ENCODE results near the gene KRTAP12-1. TPM values are rescaled to one million over a fixed set of nuclear protein-coding genes. Genes with fewer than 3 reads are reported as not detected.

KRTAP12-1 gene
- total and polyA plus RNA-seq, 3 experiments from 2014 or later: not detected

DNA sequence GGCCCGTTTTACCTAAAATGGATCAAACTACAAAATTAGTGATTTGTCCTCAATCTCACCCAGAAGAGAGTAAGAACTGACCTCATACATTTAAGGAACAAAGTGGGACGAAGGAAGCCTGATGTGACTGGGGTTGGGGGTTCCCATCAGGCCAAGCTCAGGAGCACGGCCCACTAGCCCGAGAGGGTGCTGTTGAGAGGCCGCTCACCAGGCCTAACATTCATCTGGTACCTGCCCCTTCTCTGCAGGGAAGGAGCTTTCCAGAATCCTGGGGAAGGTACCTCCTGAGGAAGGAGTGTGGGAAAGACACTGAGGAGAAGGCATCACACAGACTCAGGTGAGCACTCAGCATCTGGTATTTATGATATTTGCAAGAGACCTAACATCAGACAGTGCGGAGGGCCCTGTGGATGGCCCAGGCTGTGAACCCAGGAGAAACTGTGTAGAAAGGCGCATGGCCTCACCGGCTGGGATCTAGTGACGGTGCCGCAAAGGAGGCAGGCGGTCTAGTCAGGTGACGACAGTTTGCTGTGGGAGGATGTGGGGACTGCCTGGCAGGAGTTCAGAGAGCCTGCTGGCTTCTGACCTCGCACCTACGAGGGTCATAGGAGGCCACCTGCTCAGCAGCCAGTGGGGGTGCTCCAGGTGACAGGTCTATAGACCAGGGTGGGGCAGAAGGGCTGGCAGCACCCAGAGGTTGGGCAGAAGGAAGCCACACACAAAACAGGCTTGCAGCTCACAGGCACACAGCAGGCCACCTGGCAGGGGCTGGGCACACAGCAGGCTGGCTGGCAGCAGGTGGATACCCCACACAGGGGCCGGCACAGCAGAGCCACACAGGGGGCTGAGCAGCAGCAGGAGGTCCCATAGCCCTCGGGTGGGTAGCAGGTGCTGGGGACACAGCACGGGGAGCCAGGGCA lies 28.0 kb downstream of the KRTAP12-1 start:
- H3K4me1 ChIP-seq (ENCODE audit: insufficient read depth, low read length): peaks cover 56% of the 10 kb centered on the region
- peaks cover 51 to 66% (median 62%) of the 10 kb centered on the region in 3 donors for H3K4me1 Mint-ChIP-seq
- peaks cover 11 to 25% (median 14%) of the 10 kb centered on the region in 5 donors for H3K9me3 Mint-ChIP-seq
- H3K27ac Mint-ChIP-seq: peak overlapping the region; percentile 84 to 98 (median 95)
- H3K36me3 Mint-ChIP-seq: peaks cover 3 to 14% (median 13%) of the 10 kb centered on the region in 3 donors
- POLR2A ChIA-PET: interaction anchor here (0.7 to 1.3 kb wide), 2 partner anchors 35 to 274 kb away, joined by 4 to 6 read pairs; no protein-coding TSS in a partner anchor
- CTCF ChIA-PET: interaction anchor here (1.1 to 1.3 kb wide), 2 partner anchors 35 to 143 kb away, joined by 3 to 5 read pairs; no protein-coding TSS in a partner anchor
- H3K27me3 Mint-ChIP-seq: peaks cover 0 to 4% of the 10 kb centered on the region in 2 donors
- no peak overlapping the region for H3K27ac ChIP-seq (ENCODE audit: low read depth, low read length)
- H3K27me3 ChIP-seq (ENCODE audit: insufficient read depth, low read length, poor library complexity, severe bottlenecking): no peaks in the 10 kb centered on the region
- no peaks in the 10 kb centered on the region for H3K36me3 ChIP-seq (ENCODE audit: insufficient read depth, low read length)
- H3K9me3 ChIP-seq (ENCODE audit: low read length): peaks cover 9% of the 10 kb centered on the region
- DNase-seq: peak; percentile 56 to 88 (median 85)
- no peak overlapping the region for H3K4me3 ChIP-seq (ENCODE audit: low read length)
- H3K4me3 Mint-ChIP-seq: peak overlapping the region; percentile 55 to 79 (median 71)

- H3K4me3 ChIP-seq (ENCODE audit: low read length): no peak overlapping the region
- no peaks in the 10 kb centered on the region for H3K27me3 ChIP-seq (ENCODE audit: insufficient read depth, low read length, poor library complexity, severe bottlenecking)
- Mint-ChIP-seq H3K27ac (peak overlapping the region; percentile 84 to 98 (median 95)), H3K9me3 (peaks cover 11 to 25% (median 14%) of the 10 kb centered on the region in 5 donors), H3K4me1 (peaks cover 43 to 58% (median 54%) of the 10 kb centered on the region in 3 donors), H3K36me3 (peaks cover 3 to 14% (median 13%) of the 10 kb centered on the region in 3 donors), H3K4me3 (no peak overlapping the region), H3K27me3 (peaks cover 0 to 2% of the 10 kb centered on the region in 2 donors)
- no peaks in the 10 kb centered on the region for H3K36me3 ChIP-seq (ENCODE audit: insufficient read depth, low read length)
- no peak overlapping the region for H3K27ac ChIP-seq (ENCODE audit: low read depth, low read length)
- peak in 1 of 5 donors; percentile 20 for DNase-seq
- ChIA-PET CTCF (interaction anchor here (1.3 kb wide), 1 partner anchor 34 kb away, joined by 5 read pairs; no protein-coding TSS in a partner anchor), POLR2A (interaction anchor here (0.7 to 1.3 kb wide), 2 partner anchors 34 to 274 kb away, joined by 4 to 6 read pairs; no protein-coding TSS in a partner anchor)
- H3K9me3 ChIP-seq (ENCODE audit: low read length): peaks cover 9% of the 10 kb centered on the region
- peaks cover 48% of the 10 kb centered on the region for H3K4me1 ChIP-seq (ENCODE audit: insufficient read depth, low read length)
Measured at GRCh38 chr21:44653123-44653522, 28.8 kb downstream of the KRTAP12-1 start.

GRCh38 chr21:44650973-44651675 lies 30.8 kb downstream of the KRTAP12-1 start:
- CTCF ChIA-PET: no interaction called here
- H3K27ac Mint-ChIP-seq: peak overlapping the region in 5 of 8 donors; percentile 33 to 79 (median 73)
- Histone ChIP-seq H3K36me3 (ENCODE audit: insufficient read depth, low read length) (no peaks in the 10 kb centered on the region), H3K4me3 (ENCODE audit: low read length) (no peak overlapping the region), H3K27ac (ENCODE audit: low read depth, low read length) (no peak overlapping the region), H3K27me3 (ENCODE audit: insufficient read depth, low read length, poor library complexity, severe bottlenecking) (no peaks in the 10 kb centered on the region), H3K9me3 (ENCODE audit: low read length) (peaks cover 1% of the 10 kb centered on the region), H3K4me1 (ENCODE audit: insufficient read depth, low read length) (peaks cover 30% of the 10 kb centered on the region)
- no peaks in the 10 kb centered on the region for H3K27me3 Mint-ChIP-seq
- peaks cover 0 to 11% (median 7%) of the 10 kb centered on the region in 5 donors for H3K9me3 Mint-ChIP-seq
- no peak for DNase-seq
- peaks cover 0 to under 1% (median under 1%) of the 10 kb centered on the region in 3 donors for H3K36me3 Mint-ChIP-seq
- H3K4me3 Mint-ChIP-seq: no peak overlapping the region
- POLR2A ChIA-PET: no interaction called here
- H3K4me1 Mint-ChIP-seq: peaks cover 23 to 45% (median 39%) of the 10 kb centered on the region in 3 donors

DNA sequence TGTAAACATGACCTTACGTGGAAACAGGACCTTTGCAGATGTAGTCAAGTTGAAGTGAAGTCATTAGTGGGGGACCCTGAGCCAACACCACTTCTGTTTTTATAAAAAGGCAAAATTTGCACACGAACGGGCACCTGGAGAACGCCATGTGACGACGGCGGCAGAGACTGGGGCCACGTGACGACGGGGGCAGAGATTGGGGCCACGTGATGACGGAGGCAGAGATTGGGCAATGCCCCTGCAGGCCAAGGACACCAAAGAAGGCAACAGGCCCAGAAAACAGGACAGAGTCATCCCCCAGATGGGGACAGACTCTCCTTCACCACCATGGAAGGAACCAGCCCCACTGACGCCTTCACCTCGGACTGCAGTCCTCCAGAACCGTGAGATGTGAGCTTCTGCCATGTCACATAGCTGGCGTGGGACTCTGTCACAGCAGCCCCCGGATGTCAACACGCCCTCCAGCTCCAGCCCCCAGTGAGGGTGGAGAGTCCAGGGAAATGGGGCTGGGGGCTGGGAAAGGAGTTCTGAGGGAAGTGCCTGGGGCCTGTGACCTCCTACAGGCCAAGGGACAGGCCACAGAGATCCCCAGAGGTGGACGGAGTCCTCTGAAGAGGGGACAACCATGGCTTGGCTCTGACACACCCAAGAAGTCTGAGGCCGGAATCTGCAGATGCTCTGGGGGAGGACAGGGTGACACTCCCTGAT lies 31.5 kb downstream of the KRTAP12-1 start:
- no peak overlapping the region for H3K4me3 Mint-ChIP-seq
- DNase-seq: no peak
- no peaks in the 10 kb centered on the region for H3K36me3 ChIP-seq (ENCODE audit: insufficient read depth, low read length)
- H3K9me3 ChIP-seq (ENCODE audit: low read length): no peaks in the 10 kb centered on the region
- peak overlapping the region in 4 of 8 donors; percentile 22 to 78 (median 54) for H3K27ac Mint-ChIP-seq
- H3K27ac ChIP-seq (ENCODE audit: low read depth, low read length): no peak overlapping the region
- H3K27me3 ChIP-seq (ENCODE audit: insufficient read depth, low read length, poor library complexity, severe bottlenecking): no peaks in the 10 kb centered on the region
- peaks cover 0 to 10% (median 9%) of the 10 kb centered on the region in 5 donors for H3K9me3 Mint-ChIP-seq
- CTCF ChIA-PET: interaction anchor here (1.4 kb wide), 1 partner anchor 140 kb away, joined by 4 read pairs; no protein-coding TSS in a partner anchor
- peaks cover 20 to 38% (median 34%) of the 10 kb centered on the region in 3 donors for H3K4me1 Mint-ChIP-seq
- no peaks in the 10 kb centered on the region for H3K27me3 Mint-ChIP-seq
- H3K4me3 ChIP-seq (ENCODE audit: low read length): no peak overlapping the region
- peaks cover 23% of the 10 kb centered on the region for H3K4me1 ChIP-seq (ENCODE audit: insufficient read depth, low read length)
- POLR2A ChIA-PET: no interaction called here
- H3K36me3 Mint-ChIP-seq: no peaks in the 10 kb centered on the region

- peaks cover 15% of the 10 kb centered on the region for H3K4me1 ChIP-seq (ENCODE audit: insufficient read depth, low read length)
- H3K9me3 ChIP-seq (ENCODE audit: low read length): no peaks in the 10 kb centered on the region
- Mint-ChIP-seq H3K36me3 (peaks cover 0 to 6% (median 4%) of the 10 kb centered on the region in 3 donors), H3K4me3 (no peak overlapping the region), H3K27ac (peak overlapping the region in 2 of 8 donors; percentile 22 to 47), H3K27me3 (no peaks in the 10 kb centered on the region), H3K4me1 (peaks cover 14 to 30% (median 27%) of the 10 kb centered on the region in 3 donors), H3K9me3 (peaks cover 6 to 15% (median 14%) of the 10 kb centered on the region in 5 donors)
- no peak for DNase-seq
- CTCF ChIA-PET: interaction anchor here (1.1 to 1.4 kb wide), 3 partner anchors 9 to 139 kb away, joined by 3 to 4 read pairs (median 3); no protein-coding TSS in a partner anchor
- H3K4me3 ChIP-seq (ENCODE audit: low read length): no peak overlapping the region
- H3K27me3 ChIP-seq (ENCODE audit: insufficient read depth, low read length, poor library complexity, severe bottlenecking): no peaks in the 10 kb centered on the region
- POLR2A ChIA-PET: no interaction called here
- H3K36me3 ChIP-seq (ENCODE audit: insufficient read depth, low read length): no peaks in the 10 kb centered on the region
- H3K27ac ChIP-seq (ENCODE audit: low read depth, low read length): no peak overlapping the region
Measured at GRCh38 chr21:44649521-44650100, 32.4 kb downstream of the KRTAP12-1 start.

DNA sequence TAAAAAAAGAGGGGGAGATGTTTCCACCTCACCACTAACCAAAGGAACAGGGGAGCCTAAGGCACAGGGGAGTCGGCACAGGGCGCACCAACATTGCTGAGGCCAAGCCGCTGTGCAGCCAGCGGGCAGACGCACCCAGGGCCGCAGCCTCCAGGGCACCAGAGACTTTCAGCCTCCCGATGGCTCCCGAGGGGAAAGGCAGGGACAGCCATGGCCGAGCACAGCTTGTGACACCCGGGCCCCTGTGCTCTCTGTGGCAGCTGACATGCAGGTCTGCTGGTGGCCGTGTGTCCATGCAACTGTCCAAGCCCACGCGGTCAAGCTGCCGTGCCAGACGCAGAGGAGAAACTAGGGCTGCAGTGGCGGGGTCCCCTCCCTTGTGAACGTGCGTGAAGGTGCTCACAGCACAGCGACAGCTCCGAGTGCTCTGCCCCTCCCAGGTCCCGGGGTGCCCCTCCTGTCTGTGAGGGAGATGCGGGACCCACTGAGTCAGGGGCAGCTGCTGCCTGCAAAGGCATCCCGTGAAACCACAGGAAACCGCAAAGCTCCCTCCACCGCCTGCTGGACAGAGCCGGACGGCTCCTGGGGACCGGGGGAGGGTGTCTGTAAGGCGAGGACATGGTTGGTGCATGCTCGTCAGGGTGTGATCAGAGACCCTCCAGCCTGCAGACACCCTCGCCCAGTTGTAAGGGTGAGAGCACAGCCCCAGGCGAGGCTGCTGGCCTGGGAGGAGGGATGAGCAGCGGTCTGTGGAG lies 33.2 kb downstream of the KRTAP12-1 start:
- Histone ChIP-seq H3K27me3 (ENCODE audit: insufficient read depth, low read length, poor library complexity, severe bottlenecking) (no peaks in the 10 kb centered on the region), H3K36me3 (ENCODE audit: insufficient read depth, low read length) (no peaks in the 10 kb centered on the region), H3K4me1 (ENCODE audit: insufficient read depth, low read length) (peaks cover 6% of the 10 kb centered on the region), H3K9me3 (ENCODE audit: low read length) (no peaks in the 10 kb centered on the region), H3K27ac (ENCODE audit: low read depth, low read length) (no peak overlapping the region), H3K4me3 (ENCODE audit: low read length) (no peak overlapping the region)
- ChIA-PET POLR2A (no interaction called here), CTCF (interaction anchor here (1.1 to 1.4 kb wide), 3 partner anchors 10 to 138 kb away, joined by 3 to 4 read pairs (median 3); no protein-coding TSS in a partner anchor)
- peaks cover 6 to 21% (median 18%) of the 10 kb centered on the region in 3 donors for H3K4me1 Mint-ChIP-seq
- H3K4me3 Mint-ChIP-seq: peak overlapping the region in 1 of 7 donors; percentile 59
- peaks cover 0 to 11% (median 5%) of the 10 kb centered on the region in 3 donors for H3K36me3 Mint-ChIP-seq
- peaks cover 14 to 23% (median 18%) of the 10 kb centered on the region in 5 donors for H3K9me3 Mint-ChIP-seq
- peak overlapping the region in 1 of 8 donors; percentile 58 for H3K27ac Mint-ChIP-seq
- no peaks in the 10 kb centered on the region for H3K27me3 Mint-ChIP-seq
- DNase-seq: no peak
